GM10266 (cell line): ENCODE data around the gene FGF8.

Source experiments
- DNase-seq: peaks from one replicate; pipeline ENCODE4 v3.0.0; 2012; ENCODE audit errors: extremely low spot score
- TF ChIP-seq, protein P1 (sequence below): IDR thresholded peaks from 2 replicates; pipeline ENCODE4 v1.5.1; 2012; ENCODE audit warnings: mild to moderate bottlenecking, low read depth; ENCODE audit not compliant: control insufficient read depth, insufficient read depth; ENCODE audit errors: missing control alignments

The FGF8 gene

DNA sequence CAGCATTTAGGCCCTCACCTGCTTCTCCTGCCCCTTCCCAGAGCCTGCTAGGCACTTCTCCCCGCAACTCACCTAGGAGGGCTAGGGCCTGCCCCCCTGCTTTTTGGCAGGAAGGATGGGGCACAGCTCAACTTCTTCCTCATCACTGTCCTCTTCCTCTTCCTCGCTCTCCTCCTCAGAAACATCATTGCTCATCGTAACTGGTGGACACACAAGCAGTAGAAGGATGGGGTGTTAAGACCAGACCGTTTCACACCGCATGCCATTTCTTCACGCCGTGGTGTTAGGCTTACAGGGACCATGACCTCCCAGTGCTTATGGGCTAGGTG, 5.7 kb upstream of the FGF8 start:
- TF ChIP-seq, protein P1, sequence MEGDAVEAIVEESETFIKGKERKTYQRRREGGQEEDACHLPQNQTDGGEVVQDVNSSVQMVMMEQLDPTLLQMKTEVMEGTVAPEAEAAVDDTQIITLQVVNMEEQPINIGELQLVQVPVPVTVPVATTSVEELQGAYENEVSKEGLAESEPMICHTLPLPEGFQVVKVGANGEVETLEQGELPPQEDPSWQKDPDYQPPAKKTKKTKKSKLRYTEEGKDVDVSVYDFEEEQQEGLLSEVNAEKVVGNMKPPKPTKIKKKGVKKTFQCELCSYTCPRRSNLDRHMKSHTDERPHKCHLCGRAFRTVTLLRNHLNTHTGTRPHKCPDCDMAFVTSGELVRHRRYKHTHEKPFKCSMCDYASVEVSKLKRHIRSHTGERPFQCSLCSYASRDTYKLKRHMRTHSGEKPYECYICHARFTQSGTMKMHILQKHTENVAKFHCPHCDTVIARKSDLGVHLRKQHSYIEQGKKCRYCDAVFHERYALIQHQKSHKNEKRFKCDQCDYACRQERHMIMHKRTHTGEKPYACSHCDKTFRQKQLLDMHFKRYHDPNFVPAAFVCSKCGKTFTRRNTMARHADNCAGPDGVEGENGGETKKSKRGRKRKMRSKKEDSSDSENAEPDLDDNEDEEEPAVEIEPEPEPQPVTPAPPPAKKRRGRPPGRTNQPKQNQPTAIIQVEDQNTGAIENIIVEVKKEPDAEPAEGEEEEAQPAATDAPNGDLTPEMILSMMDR: no peak
- no peak for DNase-seq

DNA sequence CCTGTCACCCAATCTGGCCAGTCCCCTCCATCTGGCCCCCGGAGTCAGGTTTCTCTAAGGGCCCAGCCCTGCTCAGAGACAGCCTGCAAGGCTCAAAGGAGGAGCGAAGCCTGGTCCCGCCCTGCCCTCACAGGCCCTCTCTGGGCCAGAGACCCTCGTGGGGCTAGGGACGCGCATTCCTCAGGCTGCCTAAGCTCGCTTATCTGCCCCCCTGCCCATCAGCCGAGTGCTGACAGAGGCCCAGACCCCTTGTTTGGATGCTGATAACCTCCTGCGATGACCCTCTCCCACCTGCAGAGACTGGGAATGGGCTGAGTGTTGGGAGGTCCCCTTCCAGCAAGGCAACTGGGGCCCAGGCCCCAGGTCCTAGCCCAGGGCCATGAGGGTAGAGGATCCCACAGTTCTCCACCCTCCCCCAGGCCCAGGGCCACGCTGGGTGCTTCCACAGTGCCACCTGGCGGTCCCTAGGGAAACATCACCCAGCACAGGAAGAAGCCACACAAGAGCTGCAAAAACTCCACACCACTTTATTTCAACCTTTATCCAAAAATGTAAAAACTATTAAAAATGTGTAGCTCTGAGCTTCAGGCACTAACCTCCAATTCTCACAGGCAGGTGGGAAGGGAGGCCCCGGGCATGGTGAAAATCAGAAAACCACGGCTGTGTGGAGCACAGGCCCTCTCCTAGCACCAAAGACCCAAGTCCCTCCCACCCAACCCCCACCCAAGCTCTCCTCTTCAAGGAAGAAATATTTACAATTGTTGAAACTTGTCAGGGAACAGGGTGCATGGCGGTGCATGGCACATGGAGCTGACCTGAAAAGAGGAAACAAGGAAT, 5.1 kb upstream of the FGF8 start:
- DNase-seq: peak; percentile 89
- TF ChIP-seq, protein P1: peak; percentile 93

DNA sequence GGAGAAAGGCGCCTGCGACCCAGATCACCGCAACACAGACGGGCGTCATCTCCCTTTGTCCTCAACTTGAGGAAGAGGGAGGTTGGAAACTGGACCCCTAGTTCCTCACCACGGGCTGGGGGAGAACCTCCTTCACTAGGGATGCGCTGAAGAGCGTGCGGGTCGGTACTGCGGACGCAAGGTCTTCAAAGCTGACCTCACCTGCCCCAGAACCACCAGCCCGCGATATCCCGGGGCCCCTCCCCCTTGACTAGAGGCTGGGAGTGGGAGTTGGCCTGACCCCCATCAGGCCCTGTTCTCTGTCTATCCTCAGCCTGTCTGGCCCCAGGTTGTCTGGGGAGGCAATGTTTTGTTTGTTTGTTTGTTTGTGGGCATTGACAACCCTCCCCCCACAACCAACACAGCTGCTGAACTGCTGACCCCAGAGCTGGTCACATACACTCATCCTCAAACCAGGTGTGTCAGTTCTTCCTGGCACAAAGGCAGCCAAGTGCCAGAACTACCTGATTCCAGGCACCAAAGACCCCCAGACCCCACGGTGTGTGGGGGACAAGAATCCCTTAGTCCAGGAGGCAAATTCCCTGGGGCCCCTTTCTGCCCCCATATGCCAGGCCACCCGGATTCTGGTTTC, 4.4 kb upstream of the FGF8 start:
- TF ChIP-seq, protein P1: no peak
- DNase-seq: no peak

DNA sequence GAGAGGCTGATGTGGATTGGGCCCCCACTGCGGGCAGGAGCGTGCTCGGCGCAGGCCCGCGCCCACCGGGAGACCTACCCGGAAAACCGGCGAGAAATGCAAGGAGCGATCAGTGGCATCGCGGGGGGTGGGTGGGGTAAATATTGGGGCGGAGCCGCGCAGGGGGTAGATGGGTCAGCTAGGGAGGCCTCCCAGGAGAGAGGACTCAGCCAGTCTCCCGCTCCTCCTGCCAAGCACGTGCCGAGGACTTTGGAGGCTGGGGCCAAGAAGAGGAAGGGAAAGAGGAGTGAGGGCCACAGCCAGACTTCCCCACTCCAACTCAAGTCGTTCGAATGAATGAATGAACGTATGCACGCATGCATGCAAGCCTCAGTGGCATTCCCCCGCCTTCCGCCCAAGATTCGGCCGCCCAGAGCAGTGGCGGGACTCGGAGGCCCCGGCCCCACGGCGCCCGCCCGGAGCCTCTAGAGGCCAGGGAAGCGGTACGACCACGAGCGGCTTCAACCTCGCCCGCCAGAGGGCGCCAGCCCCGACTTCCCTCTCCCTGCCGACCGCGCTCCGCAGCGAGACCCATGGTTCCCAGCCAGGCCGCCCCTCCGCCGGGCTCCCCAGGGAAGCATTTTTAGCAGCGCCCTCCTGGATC, 3.8 kb upstream of the FGF8 start:
- peak; percentile 88 for DNase-seq
- TF ChIP-seq, protein P1: peak; percentile 96

DNA sequence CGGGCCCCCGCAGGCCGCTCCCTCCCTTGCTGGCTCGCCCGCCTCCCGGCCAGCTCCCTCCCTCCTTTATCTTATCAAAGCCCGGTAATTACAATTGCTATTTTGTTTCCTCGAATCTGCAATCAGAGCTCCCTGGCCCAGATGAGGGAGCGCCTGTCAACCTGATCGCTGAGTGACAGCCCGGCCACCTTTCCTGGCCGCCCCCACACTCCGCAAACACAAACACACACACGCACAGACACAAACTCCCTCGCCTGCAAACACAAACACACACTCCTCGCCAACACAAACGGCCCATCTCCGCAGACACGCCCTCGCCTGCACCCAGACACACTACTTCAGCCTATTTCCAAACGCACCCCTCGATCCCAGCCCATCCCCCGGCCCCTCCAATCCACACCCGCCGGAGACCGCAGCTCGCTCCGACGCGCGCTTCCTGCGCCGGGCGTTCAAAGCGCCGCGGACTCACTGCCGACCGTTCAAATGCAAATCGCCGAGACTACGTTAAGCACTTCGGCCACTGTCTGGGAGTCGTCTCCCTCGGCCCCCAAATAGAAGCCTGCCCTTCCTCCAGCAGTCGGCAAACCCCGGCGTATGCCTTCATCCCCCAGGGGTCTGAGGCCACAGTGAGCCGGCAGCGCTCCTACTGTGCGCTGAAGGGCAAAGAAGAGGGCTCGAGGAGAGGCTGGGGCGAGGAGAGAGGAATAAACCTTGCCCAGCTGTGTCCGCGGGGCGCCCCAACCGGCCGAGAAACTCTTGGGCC, 3.0 kb upstream of the FGF8 start:
- TF ChIP-seq, protein P1: no peak
- DNase-seq: peak; percentile 65

DNA sequence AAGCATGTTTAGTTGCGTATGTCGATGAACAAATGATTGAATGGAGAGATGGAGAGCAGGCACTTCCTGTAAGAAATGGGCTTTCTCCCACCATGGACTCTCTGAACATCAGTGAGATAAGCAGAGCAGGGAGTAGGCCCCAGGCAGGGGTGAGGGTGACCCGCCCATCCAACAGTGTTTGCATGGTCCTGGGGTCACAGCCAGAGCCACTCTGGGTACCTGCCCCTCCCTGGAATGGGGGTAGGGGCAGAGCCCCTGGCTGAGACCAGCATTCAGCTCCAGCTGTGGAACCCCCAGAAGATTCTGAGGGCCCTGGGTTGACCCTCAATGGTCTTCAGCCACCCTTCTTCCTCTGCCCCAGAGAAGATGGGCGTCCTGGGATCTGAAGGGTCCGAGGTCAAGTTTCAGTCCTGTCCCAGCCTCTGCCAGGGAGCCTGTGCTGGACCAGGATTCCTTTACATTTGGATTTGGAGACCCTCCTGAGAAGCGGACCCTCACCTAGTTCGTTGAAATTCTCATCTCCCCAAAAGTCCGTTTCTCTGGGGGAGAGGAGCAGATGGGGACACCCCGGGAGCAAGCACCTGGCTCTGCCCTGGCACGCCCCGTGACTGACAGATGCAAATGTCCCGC, 2.4 kb upstream of the FGF8 start:
- DNase-seq: no peak
- TF ChIP-seq, protein P1: no peak
